Right ventricle myocardium inferior (tissue), 1 donor: ENCODE data around the gene HOXA7. TPM values are rescaled to one million over a fixed set of nuclear protein-coding genes. Genes with fewer than 3 reads are reported as not detected.

Source experiments
- ATAC-seq: fragments of 200-7000 bp; cut with Tn5 transposase; one replicate; pipeline ENCODE4 v1.9.1; 2020; ENCODE audit warnings: mild to moderate bottlenecking, moderate library complexity
- DNase-seq: peaks from one replicate; pipeline ENCODE4 v3.0.0; 2021; ENCODE audit errors: missing footprints
- intact Hi-C: fragments of 100-400 bp; cut with DNase I; formaldehyde crosslinking; loops from one replicate; pipeline ENCODE4 v1.11.0; 2022
- microRNA-seq: library from miRNA; unstranded; fragments of <30 nt; microRNA quantifications from one replicate; pipeline ENCODE4 v1.2.0, GENCODE V29; 2020
- total RNA-seq: library from RNA; stranded (reverse); fragmentation: NEBNext Ultra II Directional; extraction: Animal tissue kit (Norgen Biotek cat#: 25700); gene quantifications from one replicate; pipeline ENCODE4 v1.2.1, GENCODE V29; 2021
- donor health status: DM: no; HTN: yes; CAD: no; lungs with severe emphysema.

Gene HOXA7
- total RNA-seq, 1 donor from 2014 or later: not detected

DNA sequence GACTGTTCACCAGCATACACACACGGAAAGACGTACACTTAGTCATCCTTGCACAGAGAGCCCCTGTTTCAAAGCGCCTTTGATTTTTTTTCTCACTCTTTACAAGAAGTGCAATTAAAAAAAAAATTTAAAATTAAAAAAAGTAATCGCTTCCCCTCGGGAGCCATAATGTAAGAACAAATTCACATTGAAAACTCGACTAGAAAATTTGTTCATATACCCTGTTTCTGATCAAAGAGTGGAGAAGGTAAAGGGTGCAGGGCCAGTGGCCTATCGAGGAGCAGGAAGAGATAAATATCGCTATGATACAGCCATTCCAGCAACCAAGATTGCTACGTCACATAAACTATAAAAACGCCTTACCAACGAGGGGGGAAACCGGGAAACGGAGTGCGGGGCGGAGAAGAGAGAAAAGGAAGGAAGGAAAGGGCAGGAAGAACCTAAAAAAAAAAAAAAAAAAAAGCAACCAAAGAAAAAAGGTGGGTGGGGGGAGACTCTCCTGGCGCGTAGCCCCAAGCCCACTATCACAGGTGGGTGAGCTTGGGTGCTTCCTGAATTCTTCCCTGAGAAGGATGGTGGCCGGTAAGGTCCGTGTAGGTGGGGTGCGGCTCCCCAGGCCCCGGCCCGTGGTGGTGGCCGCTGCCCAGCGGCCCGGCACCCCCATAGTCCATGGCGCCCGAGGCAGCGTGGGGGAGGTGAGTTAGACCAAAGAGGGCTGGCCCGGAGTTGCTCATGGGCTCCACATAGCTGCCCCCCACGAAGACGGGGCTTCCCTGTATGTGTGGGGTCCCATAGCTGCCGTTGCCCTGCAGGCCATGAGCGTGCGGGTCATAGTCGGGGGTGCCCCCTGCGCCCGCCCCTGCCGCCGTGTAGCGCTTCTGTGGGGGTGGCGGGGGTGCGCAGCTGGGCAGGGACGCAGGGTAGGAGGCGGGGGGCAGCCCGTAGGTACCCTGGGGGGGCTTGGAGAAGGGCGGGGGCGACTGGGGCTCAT, 48.8 kb downstream of the HOXA7 start:
- no peak for DNase-seq
- intact Hi-C loops: no loop called here
- ATAC-seq: no peak

- DNase-seq (no peak), ATAC-seq (no peak)
- intact Hi-C loops: no loop called here
These were observed 49.6 kb downstream of the HOXA7 start for GRCh38 chr7:27106901-27107240.

- intact Hi-C loops: no loop called here
- DNase-seq (no peak), ATAC-seq (no peak)
These were observed 50.1 kb downstream of the HOXA7 start for GRCh38 chr7:27106181-27106900.

DNA sequence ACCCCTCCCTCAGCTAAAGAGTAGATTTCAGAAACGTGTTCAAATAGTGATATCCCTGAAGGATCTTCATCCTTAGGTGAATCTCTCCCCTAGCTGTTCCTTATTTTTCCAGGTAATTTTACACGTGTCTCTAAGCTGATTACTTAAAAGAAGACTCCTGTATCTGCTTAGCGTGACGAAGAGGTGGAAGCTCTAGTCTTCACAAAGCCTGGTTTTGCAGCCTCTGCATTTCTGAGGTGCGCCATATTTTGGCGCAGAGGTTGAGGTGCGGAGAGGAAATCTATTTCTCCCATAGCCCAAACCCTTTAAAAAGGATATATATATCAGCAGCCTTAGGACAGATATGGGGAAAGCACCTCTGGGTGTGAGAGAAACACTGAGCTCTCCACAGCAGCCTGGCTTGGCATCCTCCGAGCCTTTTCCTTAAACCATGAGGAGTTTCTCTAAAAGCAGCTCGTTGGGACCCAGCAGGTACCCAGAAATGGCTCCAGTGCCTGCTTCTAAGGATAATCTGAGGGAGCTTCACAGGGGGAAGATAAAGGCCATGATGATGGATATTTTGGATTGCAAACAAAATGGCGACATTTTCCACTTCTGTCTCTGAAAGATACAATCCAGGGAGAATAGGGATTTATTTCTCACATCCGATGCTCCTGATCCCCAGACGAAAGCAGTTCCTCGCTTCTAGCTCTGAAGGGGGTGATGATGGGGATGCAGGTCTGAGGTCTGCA, 51.0 kb downstream of the HOXA7 start:
- DNase-seq (no peak), ATAC-seq (no peak)
- intact Hi-C loops: no loop called here

DNA sequence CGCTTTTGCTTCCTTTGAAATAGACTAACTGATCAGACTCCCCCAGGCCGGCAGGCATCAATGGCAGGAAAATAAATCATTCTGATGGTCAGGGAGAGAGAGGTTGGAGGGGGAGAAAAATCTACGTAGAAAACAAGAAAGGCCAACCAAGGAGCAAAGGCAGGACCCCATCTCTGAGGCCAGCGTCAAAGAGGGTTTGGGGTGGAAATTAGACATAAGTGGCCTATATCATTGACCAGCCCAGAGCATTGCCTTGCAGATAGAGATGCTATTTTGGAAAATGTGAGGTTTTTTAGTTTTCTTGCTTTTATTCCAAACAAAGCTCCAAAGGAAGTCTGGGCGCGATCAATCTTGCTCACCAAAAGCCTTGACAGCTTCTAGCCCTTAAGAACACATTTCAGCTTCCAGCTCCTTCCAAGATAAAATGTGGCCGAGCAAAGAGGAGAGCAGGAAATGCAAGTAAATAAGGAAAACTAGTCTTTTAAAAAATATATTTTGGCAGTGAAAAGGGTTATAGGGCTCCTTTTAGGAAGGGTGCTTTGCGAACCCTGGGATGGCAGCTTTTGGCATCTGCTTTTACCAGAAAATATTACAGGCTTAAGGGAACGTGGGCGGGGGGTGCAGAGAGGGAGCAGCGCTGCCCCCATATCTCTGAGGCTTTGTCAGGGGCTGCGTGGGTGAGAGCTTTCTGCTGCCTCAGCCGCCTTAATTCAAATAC, 52.0 kb downstream of the HOXA7 start:
- intact Hi-C loops: no loop called here
- DNase-seq (no peak), ATAC-seq (no peak)

Small RNAs within 50 kb of the gene (microRNA-seq; reads per million reads assigned to microRNA genes)
- 5.4 reads per million, percentile 14 among the genes with 10 or more reads in this experiment for gene MIR196B

Other genes with a start within 250 kb of the HOXA7 start
- not detected for gene HOXA1, start 60.7 kb downstream of the HOXA7 start, total RNA-seq
- gene HOXA2, start 54.0 kb downstream of the HOXA7 start, total RNA-seq: 0.14 TPM
- 0.14 TPM for gene HOXA4, start 25.9 kb downstream of the HOXA7 start, total RNA-seq
- gene HOXA5, start 13.0 kb downstream of the HOXA7 start, total RNA-seq: not detected
- gene HOXA6, start 8.9 kb downstream of the HOXA7 start, total RNA-seq: not detected
- gene HOXA3, start 4.1 kb downstream of the HOXA7 start, total RNA-seq: not detected
- gene HOXA9, start 8.9 kb upstream of the HOXA7 start, total RNA-seq: not detected
- not detected for gene HOXA10, start 17.6 kb upstream of the HOXA7 start, total RNA-seq
- not detected for gene HOXA11, start 28.6 kb upstream of the HOXA7 start, total RNA-seq
- not detected for gene HOXA13, start 43.4 kb upstream of the HOXA7 start, total RNA-seq
- gene EVX1, start 86.1 kb upstream of the HOXA7 start, total RNA-seq: not detected